BE2C (cell line): ENCODE results near the gene GPR108.
A peak's percentile ranks its signal among the peaks of the same experiment; 100 is the strongest.

Source experiments
- DNase-seq: peaks from one replicate; pipeline ENCODE4 v3.0.0-alpha.2; 2020
- H3K27me3 ChIP-seq: fragments of 250-450 bp; sonication (Bioruptor Pico); 2 replicates; pipeline ENCODE4 v1.5.1; 2020; ENCODE audit warnings: mild to moderate bottlenecking
- H3K36me3 ChIP-seq: fragments of 250-450 bp; sonication (Bioruptor Pico); 2 replicates; pipeline ENCODE4 v1.5.1; 2020; ENCODE audit warnings: mild to moderate bottlenecking
- H3K4me1 ChIP-seq: fragments of 250-450 bp; sonication (Bioruptor Pico); 2 replicates; pipeline ENCODE4 v1.5.1; 2020
- H3K4me3 ChIP-seq: 2 replicates; pipeline ENCODE4 v1.5.1; 2011; ENCODE audit warnings: low read depth, low read length
- H3K9me3 ChIP-seq: fragments of 250-450 bp; sonication (Bioruptor Pico); 2 replicates; pipeline ENCODE4 v1.5.1; 2020
- TF ChIP-seq, protein P1 (sequence below): IDR thresholded peaks from 2 replicates; pipeline ENCODE4 v1.5.1; 2012; ENCODE audit warnings: mild to moderate bottlenecking, low read depth, low read length

Gene GPR108

DNA sequence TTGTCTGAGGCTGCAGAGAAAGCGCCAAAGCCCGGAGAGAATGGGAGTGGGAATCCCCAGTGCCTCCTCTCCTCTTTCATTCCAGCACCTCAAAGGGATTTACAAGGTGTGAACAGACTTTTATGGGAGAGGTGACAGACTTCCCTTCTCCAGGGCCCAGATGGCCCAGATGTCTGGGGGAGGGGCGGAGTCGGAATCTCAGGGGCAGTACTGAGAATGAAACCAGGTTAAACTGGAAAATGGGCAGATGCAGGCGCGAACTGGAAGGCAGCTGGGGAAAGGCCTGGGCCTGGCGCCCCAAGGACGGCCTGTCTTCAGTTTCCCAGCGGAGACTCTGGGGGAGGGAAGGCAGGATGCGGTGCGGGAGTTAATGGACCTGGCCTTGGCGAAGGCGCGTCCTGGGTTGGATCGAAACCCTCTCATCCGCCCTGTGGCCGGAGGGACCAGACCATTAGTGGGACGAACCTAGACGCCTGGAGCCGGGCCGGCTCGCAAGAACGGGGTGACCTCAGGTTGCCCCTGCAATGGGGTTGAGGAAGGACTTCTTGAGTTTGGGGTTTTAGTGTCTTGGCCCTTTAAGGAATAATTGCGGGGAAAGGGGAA, 1.5 kb upstream of the GPR108 start:
- Histone ChIP-seq H3K4me1 (peaks cover 5% of the 10 kb centered on the region), H3K9me3 (no peaks in the 10 kb centered on the region), H3K4me3 (peak overlapping the region; percentile 41), H3K27me3 (no peaks in the 10 kb centered on the region), H3K36me3 (no peaks in the 10 kb centered on the region)
- TF ChIP-seq, protein P1, sequence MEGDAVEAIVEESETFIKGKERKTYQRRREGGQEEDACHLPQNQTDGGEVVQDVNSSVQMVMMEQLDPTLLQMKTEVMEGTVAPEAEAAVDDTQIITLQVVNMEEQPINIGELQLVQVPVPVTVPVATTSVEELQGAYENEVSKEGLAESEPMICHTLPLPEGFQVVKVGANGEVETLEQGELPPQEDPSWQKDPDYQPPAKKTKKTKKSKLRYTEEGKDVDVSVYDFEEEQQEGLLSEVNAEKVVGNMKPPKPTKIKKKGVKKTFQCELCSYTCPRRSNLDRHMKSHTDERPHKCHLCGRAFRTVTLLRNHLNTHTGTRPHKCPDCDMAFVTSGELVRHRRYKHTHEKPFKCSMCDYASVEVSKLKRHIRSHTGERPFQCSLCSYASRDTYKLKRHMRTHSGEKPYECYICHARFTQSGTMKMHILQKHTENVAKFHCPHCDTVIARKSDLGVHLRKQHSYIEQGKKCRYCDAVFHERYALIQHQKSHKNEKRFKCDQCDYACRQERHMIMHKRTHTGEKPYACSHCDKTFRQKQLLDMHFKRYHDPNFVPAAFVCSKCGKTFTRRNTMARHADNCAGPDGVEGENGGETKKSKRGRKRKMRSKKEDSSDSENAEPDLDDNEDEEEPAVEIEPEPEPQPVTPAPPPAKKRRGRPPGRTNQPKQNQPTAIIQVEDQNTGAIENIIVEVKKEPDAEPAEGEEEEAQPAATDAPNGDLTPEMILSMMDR, result no peak
- no peak for DNase-seq

DNA sequence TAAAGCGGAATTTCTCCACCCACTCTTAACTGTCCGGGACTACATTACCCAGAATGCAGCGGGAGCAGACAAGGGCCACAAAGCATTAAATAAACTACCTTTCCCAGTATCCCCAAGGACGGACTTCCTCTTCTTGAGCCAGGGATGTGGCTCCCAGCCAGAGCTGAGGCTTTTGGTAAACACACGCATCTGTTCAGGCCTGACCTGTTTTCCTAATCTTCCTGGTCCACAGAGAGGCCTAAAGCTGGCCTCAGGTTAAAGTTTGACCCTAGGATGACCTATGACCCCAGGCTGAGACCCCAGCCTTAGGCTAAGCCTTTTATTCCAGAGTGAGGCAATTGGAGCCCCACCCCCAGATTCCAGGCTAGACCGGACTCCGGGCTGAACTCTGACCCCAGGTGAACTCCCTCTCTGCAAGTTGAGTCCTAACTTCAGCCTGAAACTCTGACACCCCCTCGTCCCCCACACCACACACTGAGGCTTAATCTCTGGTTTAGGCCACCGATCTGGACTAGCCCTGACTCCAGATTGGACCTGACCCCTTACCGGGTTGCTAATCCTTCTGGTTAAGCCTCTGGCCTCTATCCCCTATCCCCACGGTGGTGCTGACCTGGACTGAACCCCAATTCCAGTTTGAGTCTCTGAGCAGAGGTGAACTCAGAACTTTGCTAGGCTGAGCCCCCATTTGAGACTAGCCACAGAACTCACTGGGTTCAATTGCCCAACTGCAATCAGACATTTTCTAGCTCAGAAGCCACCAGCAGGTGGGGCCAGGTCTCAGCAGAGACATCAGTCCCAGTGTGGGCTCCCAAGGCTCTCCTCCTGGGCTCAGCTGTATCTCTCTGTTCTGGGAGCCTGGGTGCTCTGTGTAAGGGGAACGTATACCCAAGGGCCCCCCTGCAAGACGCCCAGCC, 750 bp upstream of the GPR108 start:
- H3K27me3 ChIP-seq, result no peaks in the 10 kb centered on the region
- H3K4me3 ChIP-seq, result peak overlapping the region; percentile 43
- H3K9me3 ChIP-seq, result no peaks in the 10 kb centered on the region
- TF ChIP-seq, protein P1, result peak; percentile 66
- peak; percentile 72 for DNase-seq
- no peaks in the 10 kb centered on the region for H3K36me3 ChIP-seq
- H3K4me1 ChIP-seq, result peaks cover 5% of the 10 kb centered on the region

DNA sequence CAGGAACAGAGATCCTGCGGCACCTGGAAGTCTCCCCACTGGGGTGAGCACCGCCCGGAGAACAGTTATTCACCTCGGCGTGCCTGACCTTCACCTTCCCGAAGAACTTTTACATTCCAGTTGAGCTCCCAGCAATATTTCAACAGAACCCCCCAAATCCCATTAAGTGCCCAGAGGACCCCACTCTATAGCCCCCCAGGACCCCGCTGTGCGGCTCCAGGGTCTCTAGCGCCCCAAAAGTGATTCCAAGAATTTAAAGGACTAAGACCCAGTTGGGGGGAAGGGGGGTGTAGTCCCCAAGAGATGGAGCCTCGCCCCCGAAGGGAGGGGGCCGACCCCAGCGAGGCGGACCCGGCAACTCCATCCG, 480 bp downstream of the GPR108 start:
- no peaks in the 10 kb centered on the region for H3K27me3 ChIP-seq
- H3K4me1 ChIP-seq, result peaks cover 5% of the 10 kb centered on the region
- H3K4me3 ChIP-seq, result peak overlapping the region; percentile 85
- no peak for DNase-seq
- TF ChIP-seq, protein P1, result no peak
- no peaks in the 10 kb centered on the region for H3K9me3 ChIP-seq
- H3K36me3 ChIP-seq, result no peaks in the 10 kb centered on the region

DNA sequence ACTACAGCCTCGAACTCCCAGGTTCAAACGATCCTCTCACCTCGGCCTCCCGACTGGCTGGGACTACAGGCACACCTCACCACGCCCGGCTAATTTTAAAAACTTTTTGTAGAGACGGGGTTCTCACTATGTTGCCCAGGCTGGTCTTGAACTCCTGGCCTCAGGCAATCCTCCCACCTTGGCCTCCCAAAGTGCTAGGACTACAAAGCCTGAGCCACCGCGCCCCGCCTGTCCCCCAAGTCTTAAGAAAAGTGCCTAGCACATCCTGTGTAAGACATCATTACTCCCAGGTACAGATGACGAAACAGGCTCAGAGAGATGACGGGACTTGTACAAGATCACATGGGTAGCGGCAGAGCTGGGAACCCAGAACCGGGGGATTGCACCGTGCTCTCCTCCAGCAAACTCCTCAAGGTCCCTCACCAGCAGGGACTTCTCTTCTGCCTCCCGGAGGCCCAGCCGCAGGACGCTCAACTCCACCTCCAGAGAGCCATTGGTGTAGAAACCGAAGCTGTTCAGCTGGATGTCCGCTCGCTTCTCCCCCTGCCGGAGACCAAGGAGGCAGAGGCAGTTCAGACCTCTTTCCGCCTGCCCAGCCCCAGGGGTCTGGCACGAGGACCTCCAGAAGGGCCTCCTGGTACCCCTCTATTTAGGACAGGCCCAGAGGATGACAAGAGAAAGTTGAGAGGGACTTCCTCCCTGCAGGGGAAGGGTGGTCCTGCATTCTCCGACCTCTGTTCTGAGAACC, 1.0 kb downstream of the GPR108 start:
- H3K36me3 ChIP-seq, result no peaks in the 10 kb centered on the region
- peaks cover 5% of the 10 kb centered on the region for H3K4me1 ChIP-seq
- DNase-seq, result peak; percentile 77
- H3K27me3 ChIP-seq, result no peaks in the 10 kb centered on the region
- peak overlapping the region; percentile 85 for H3K4me3 ChIP-seq
- TF ChIP-seq, protein P1, result peak; percentile 55
- no peaks in the 10 kb centered on the region for H3K9me3 ChIP-seq

DNA sequence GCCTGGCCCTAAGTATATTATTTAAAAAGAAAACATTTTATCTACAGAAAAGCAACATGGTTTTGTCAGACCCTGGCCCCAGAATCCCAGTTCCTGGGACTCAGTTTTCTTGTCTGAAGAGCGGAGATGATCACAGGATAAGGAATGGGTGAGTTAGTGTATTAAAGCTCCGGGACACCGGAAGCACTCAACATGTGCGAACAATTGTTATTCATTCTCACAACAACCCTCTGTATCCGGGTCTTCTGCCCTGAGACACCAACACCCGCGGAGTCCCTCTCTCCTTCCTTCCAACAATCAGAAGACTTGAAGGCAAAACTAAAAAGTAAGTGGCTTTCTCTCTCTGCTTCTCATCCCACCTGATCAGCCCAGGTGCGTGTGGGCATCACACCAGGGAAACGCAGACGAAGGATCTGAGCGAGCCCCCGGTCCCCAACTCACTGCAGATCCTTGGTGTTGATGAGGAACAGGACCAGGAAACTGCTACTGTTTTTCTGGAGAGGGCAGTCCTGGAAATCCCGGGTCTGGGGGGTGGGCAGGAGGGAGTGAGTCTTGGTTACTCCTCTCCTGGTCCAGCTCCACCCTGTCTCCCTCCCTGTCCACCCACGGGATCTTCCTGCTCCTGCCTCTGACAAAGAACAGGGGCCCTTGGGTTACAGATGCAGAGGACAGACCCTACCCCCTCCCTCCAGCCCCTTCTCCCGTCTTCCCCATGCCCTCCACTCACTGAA, 2.0 kb downstream of the GPR108 start:
- H3K4me1 ChIP-seq, result peaks cover 5% of the 10 kb centered on the region
- TF ChIP-seq, protein P1, result no peak
- H3K4me3 ChIP-seq, result no peak overlapping the region
- H3K9me3 ChIP-seq, result no peaks in the 10 kb centered on the region
- no peak for DNase-seq
- no peaks in the 10 kb centered on the region for H3K27me3 ChIP-seq
- no peaks in the 10 kb centered on the region for H3K36me3 ChIP-seq
